ENCODE results near the gene SCP2D1. TPM values are rescaled to one million over a fixed set of nuclear protein-coding genes. Genes with fewer than 3 reads are reported as not detected.
"Not testable (repeated sequence)": the region's sequence is repeated elsewhere in the genome, so short reads cannot be mapped to it uniquely, and the experiment has no call there.

SCP2D1 gene
- total RNA-seq: not detected

GRCh38 chr20:18813483-18813882, at the start of gene SCP2D1:
SCP2D1 (plus strand) TSS chr20:18813783; CDS start chr20:18813816, 33 bp downstream.
- H3K27ac Mint-ChIP-seq: no peak within 1 kb of the TSS

GRCh38 chr20:18767676-18768075, 45.9 kb upstream of the SCP2D1 start:
- CTCF ChIA-PET: interaction anchor here (0.8 kb wide), 1 partner anchor 771 kb away, joined by 3 read pairs; no protein-coding TSS in a partner anchor
- no peak for DNase-seq
- Mint-ChIP-seq H3K4me3 (no peak overlapping the region), H3K9me3 (ENCODE audit: low read depth) (no peaks in the 10 kb centered on the region), H3K36me3 (ENCODE audit: low read depth) (peaks cover 13% of the 10 kb centered on the region), H3K27me3 (peaks cover 4% of the 10 kb centered on the region), H3K4me1 (no peaks in the 10 kb centered on the region), H3K27ac (no peak overlapping the region)
- no peak for ATAC-seq
- intact Hi-C loops (cut with DNase I, micrococcal nuclease): no loop called here
- POLR2A ChIA-PET: no interaction called here

More at GRCh38 chr20:18813483-18813882, at the start of gene SCP2D1:
- Mint-ChIP-seq H3K4me1 (no peaks in the 10 kb centered on the region), H3K27me3 (peaks cover 2% of the 10 kb centered on the region), H3K4me3 (no peak within 1 kb of the TSS), H3K36me3 (ENCODE audit: low read depth) (no peaks in the 10 kb centered on the region), H3K9me3 (ENCODE audit: low read depth) (no peaks in the 10 kb centered on the region)
- ChIA-PET POLR2A (no interaction called here), CTCF (interaction anchor here (0.7 kb wide), 1 partner anchor 28 kb away, joined by 3 read pairs; no protein-coding TSS in a partner anchor)
- DNase-seq (no peak), ATAC-seq (no peak)
- intact Hi-C loops (cut with DNase I, micrococcal nuclease): no loop called here

GRCh38 chr20:18773566-18773965, 40.0 kb upstream of the SCP2D1 start:
- POLR2A ChIA-PET: interaction anchor here (0.7 kb wide), 1 partner anchor 22 kb away, joined by 4 read pairs; no protein-coding TSS in a partner anchor
- no peak for DNase-seq
- no peaks in the 10 kb centered on the region for H3K4me1 Mint-ChIP-seq
- H3K4me3 Mint-ChIP-seq: no peak overlapping the region
- no peaks in the 10 kb centered on the region for H3K9me3 Mint-ChIP-seq (ENCODE audit: low read depth)
- no peak for ATAC-seq
- H3K36me3 Mint-ChIP-seq (ENCODE audit: low read depth): no peaks in the 10 kb centered on the region
- peaks cover 10% of the 10 kb centered on the region for H3K27me3 Mint-ChIP-seq
- no peak overlapping the region for H3K27ac Mint-ChIP-seq
- CTCF ChIA-PET: interaction anchor here (0.6 to 0.9 kb wide), 2 partner anchors 11 to 24 kb away, joined by 3 to 6 read pairs; no protein-coding TSS in a partner anchor
- intact Hi-C loops (cut with DNase I, micrococcal nuclease): no loop called here

GRCh38 chr20:18774207-18774606, 39.4 kb upstream of the SCP2D1 start:
- H3K4me1 Mint-ChIP-seq: no peaks in the 10 kb centered on the region
- H3K4me3 Mint-ChIP-seq: no peak overlapping the region
- peaks cover 10% of the 10 kb centered on the region for H3K27me3 Mint-ChIP-seq
- ChIA-PET CTCF (interaction anchor here (0.6 to 0.9 kb wide), 3 partner anchors 10 to 34 kb away, joined by 3 to 6 read pairs (median 3); no protein-coding TSS in a partner anchor), POLR2A (no interaction called here)
- DNase-seq: no peak
- intact Hi-C loops (cut with DNase I, micrococcal nuclease): no loop called here
- no peak for ATAC-seq
- no peaks in the 10 kb centered on the region for H3K36me3 Mint-ChIP-seq (ENCODE audit: low read depth)
- H3K27ac Mint-ChIP-seq: no peak overlapping the region
- no peaks in the 10 kb centered on the region for H3K9me3 Mint-ChIP-seq (ENCODE audit: low read depth)

- CTCF ChIA-PET: no interaction called here
Observed at GRCh38 chr20:18775633-18776032, 38.0 kb upstream of the SCP2D1 start.

GRCh38 chr20:18778690-18779392, 34.7 kb upstream of the SCP2D1 start:
- Mint-ChIP-seq H3K27me3 (peaks cover 2% of the 10 kb centered on the region), H3K4me1 (no peaks in the 10 kb centered on the region), H3K4me3 (no peak overlapping the region), H3K27ac (no peak overlapping the region), H3K36me3 (ENCODE audit: low read depth) (no peaks in the 10 kb centered on the region), H3K9me3 (ENCODE audit: low read depth) (no peaks in the 10 kb centered on the region)
- ATAC-seq (no peak), DNase-seq (no peak)
- ChIA-PET POLR2A (no interaction called here), CTCF (no interaction called here)
- intact Hi-C loops (cut with DNase I, micrococcal nuclease): no loop called here

More at GRCh38 chr20:18775633-18776032, 38.0 kb upstream of the SCP2D1 start:
- POLR2A ChIA-PET: no interaction called here
- no peak for DNase-seq
- intact Hi-C loops (cut with DNase I, micrococcal nuclease): no loop called here
- no peak for ATAC-seq
- no peaks in the 10 kb centered on the region for H3K36me3 Mint-ChIP-seq (ENCODE audit: low read depth)
- H3K27me3 Mint-ChIP-seq: peaks cover 10% of the 10 kb centered on the region
- H3K4me1 Mint-ChIP-seq: no peaks in the 10 kb centered on the region
- H3K9me3 Mint-ChIP-seq (ENCODE audit: low read depth): no peaks in the 10 kb centered on the region
- H3K27ac Mint-ChIP-seq: no peak overlapping the region
- no peak overlapping the region for H3K4me3 Mint-ChIP-seq

- Mint-ChIP-seq H3K27ac (no peak overlapping the region), H3K4me3 (no peak overlapping the region), H3K36me3 (ENCODE audit: low read depth) (no peaks in the 10 kb centered on the region), H3K27me3 (peaks cover 6% of the 10 kb centered on the region), H3K9me3 (ENCODE audit: low read depth) (no peaks in the 10 kb centered on the region), H3K4me1 (no peaks in the 10 kb centered on the region)
- CTCF ChIA-PET: interaction anchor here (0.6 kb wide), 1 partner anchor 1645 kb away, joined by 3 read pairs; no protein-coding TSS in a partner anchor
- ATAC-seq (no peak), DNase-seq (no peak)
- intact Hi-C loops (cut with DNase I, micrococcal nuclease): no loop called here
- POLR2A ChIA-PET: no interaction called here
Observed at GRCh38 chr20:18780385-18781130, 33.0 kb upstream of the SCP2D1 start.

- POLR2A ChIA-PET: no interaction called here
- Mint-ChIP-seq H3K4me3 (no peak overlapping the region), H3K27ac (no peak overlapping the region), H3K27me3 (peaks cover 6% of the 10 kb centered on the region), H3K4me1 (no peaks in the 10 kb centered on the region), H3K9me3 (ENCODE audit: low read depth) (no peaks in the 10 kb centered on the region), H3K36me3 (ENCODE audit: low read depth) (no peaks in the 10 kb centered on the region)
- intact Hi-C loops (cut with DNase I, micrococcal nuclease): no loop called here
- CTCF ChIA-PET: no interaction called here
- DNase-seq: no peak
- no peak for ATAC-seq
Observed at GRCh38 chr20:18781509-18781908, 32.1 kb upstream of the SCP2D1 start.

GRCh38 chr20:18783385-18783959, 30.1 kb upstream of the SCP2D1 start:
- CTCF ChIA-PET: no interaction called here
- peaks cover 2% of the 10 kb centered on the region for H3K9me3 Mint-ChIP-seq (ENCODE audit: low read depth)
- no peak overlapping the region for H3K4me3 Mint-ChIP-seq
- H3K27ac Mint-ChIP-seq: no peak overlapping the region
- no peaks in the 10 kb centered on the region for H3K4me1 Mint-ChIP-seq
- intact Hi-C loops (cut with DNase I, micrococcal nuclease): no loop called here
- peaks cover 12% of the 10 kb centered on the region for H3K27me3 Mint-ChIP-seq
- H3K36me3 Mint-ChIP-seq (ENCODE audit: low read depth): no peaks in the 10 kb centered on the region
- DNase-seq: no peak
- POLR2A ChIA-PET: no interaction called here
- ATAC-seq: no peak

- ATAC-seq; H3K36me3 Mint-ChIP-seq (ENCODE audit: low read depth); H3K4me3 Mint-ChIP-seq; CTCF ChIA-PET; DNase-seq; POLR2A ChIA-PET; H3K9me3 Mint-ChIP-seq (ENCODE audit: low read depth); H3K27ac Mint-ChIP-seq; intact Hi-C loops (cut with DNase I, micrococcal nuclease); H3K4me1 Mint-ChIP-seq: not testable (repeated sequence)
- H3K27me3 Mint-ChIP-seq: peaks cover 17% of the 10 kb centered on the region
Observed at GRCh38 chr20:18787046-18787445, 26.5 kb upstream of the SCP2D1 start.

GRCh38 chr20:18788021-18788420, 25.6 kb upstream of the SCP2D1 start:
- no peak for DNase-seq
- CTCF ChIA-PET: no interaction called here
- POLR2A ChIA-PET: no interaction called here
- Mint-ChIP-seq H3K9me3 (ENCODE audit: low read depth) (peaks cover 2% of the 10 kb centered on the region), H3K4me1 (no peaks in the 10 kb centered on the region), H3K27ac (no peak overlapping the region), H3K27me3 (peaks cover 20% of the 10 kb centered on the region), H3K36me3 (ENCODE audit: low read depth) (no peaks in the 10 kb centered on the region), H3K4me3 (no peak overlapping the region)
- no peak for ATAC-seq
- intact Hi-C loops (cut with DNase I, micrococcal nuclease): no loop called here
